WTC11 (cell line): ENCODE data around the gene POM121L2. TPM values are rescaled to one million over a fixed set of nuclear protein-coding genes. Genes with fewer than 3 reads are reported as not detected.

Experiments
- ATAC-seq: fragments of 200-7000 bp; cut with Tn5 transposase; 2 replicates; pipeline ENCODE4 v1.10.0; 2021; ENCODE audit warnings: mild to moderate bottlenecking, moderate library complexity
- CTCF ChIA-PET: fragments of 300-600 bp; sonication (Branson Sonifier 250); formaldehyde crosslinking; loops from one replicate; lab custom pipeline; 2021; ENCODE audit warnings: antibody characterized with exemption; lab: Charles Lee
- POLR2A ChIA-PET: fragments of 350-600 bp; sonication (Branson Sonifier 250); formaldehyde crosslinking; loops from one replicate; lab custom pipeline; 2021; ENCODE audit warnings: antibody characterized with exemption; lab: Charles Lee
- DNase-seq: peaks from one replicate; pipeline ENCODE4 v3.0.0; 2021; ENCODE audit warnings: low spot score
- H3K27ac Mint-ChIP-seq: 2 replicates; pipeline ENCODE4 v1.8.0; 2021; ENCODE audit warnings: mixed read lengths
- H3K27me3 Mint-ChIP-seq: 2 replicates; pipeline ENCODE4 v1.8.0; 2021; ENCODE audit warnings: low read depth, mild to moderate bottlenecking, moderate library complexity, mixed read lengths
- H3K36me3 Mint-ChIP-seq: 2 replicates; pipeline ENCODE4 v1.8.0; 2021; ENCODE audit warnings: mixed read lengths
- H3K4me1 Mint-ChIP-seq: 2 replicates; pipeline ENCODE4 v1.8.0; 2022; ENCODE audit warnings: mixed read lengths
- H3K4me3 Mint-ChIP-seq: 2 replicates; pipeline ENCODE4 v1.8.0; 2021; ENCODE audit warnings: mild to moderate bottlenecking, moderate library complexity, mixed read lengths
- H3K9me3 Mint-ChIP-seq: 2 replicates; pipeline ENCODE4 v1.8.0; 2021; ENCODE audit warnings: mixed read lengths
- CREM ChIP-seq: sonication (generic); formaldehyde crosslinking; IDR thresholded peaks from 2 replicates; pipeline ENCODE4 v1.8.1; 2022; ENCODE audit warnings: mild to moderate bottlenecking, missing genetic modification reagents, moderate library complexity
- FOXK1 ChIP-seq: sonication (generic); formaldehyde crosslinking; IDR thresholded peaks from 2 replicates; pipeline ENCODE4 v1.8.0; 2022; ENCODE audit warnings: mild to moderate bottlenecking, moderate library complexity, missing genetic modification reagents
- IRF2 ChIP-seq: sonication (generic); formaldehyde crosslinking; IDR thresholded peaks from 2 replicates; pipeline ENCODE4 v1.8.0; 2022; ENCODE audit warnings: low read depth, missing genetic modification reagents, borderline replicate concordance
- NFATC4 ChIP-seq: fragments of 250-450 bp; sonication (Bioruptor Pico); IDR thresholded peaks from 2 replicates; pipeline ENCODE4 v1.9.0; 2021; ENCODE audit warnings: mild to moderate bottlenecking
- OVOL2 ChIP-seq: fragments of 250-450 bp; sonication (Bioruptor Pico); IDR thresholded peaks from 2 replicates; pipeline ENCODE4 v1.9.0; 2021; ENCODE audit warnings: mild to moderate bottlenecking, borderline replicate concordance
- SP1 ChIP-seq: sonication (generic); formaldehyde crosslinking; conservative IDR thresholded peaks from 2 replicates; pipeline ENCODE4 v1.8.1; 2022; ENCODE audit warnings: missing genetic modification reagents
- TCF7 ChIP-seq: sonication (generic); formaldehyde crosslinking; IDR thresholded peaks from 2 replicates; pipeline ENCODE4 v1.8.0; 2022; ENCODE audit warnings: mild to moderate bottlenecking, low read depth, missing genetic modification reagents, moderate library complexity
- ZNF121 ChIP-seq: sonication (generic); formaldehyde crosslinking; IDR thresholded peaks from 2 replicates; pipeline ENCODE4 v1.8.0; 2023; ENCODE audit warnings: missing genetic modification reagents
- ZNF317 ChIP-seq: sonication (generic); formaldehyde crosslinking; IDR thresholded peaks from 2 replicates; pipeline ENCODE4 v1.8.1; 2023; ENCODE audit warnings: low read depth, mild to moderate bottlenecking, moderate library complexity, missing genetic modification reagents, borderline replicate concordance
- ZNF425 ChIP-seq: fragments of 250-450 bp; sonication (Bioruptor Pico); conservative IDR thresholded peaks from 2 replicates; pipeline ENCODE4 v1.9.0; 2021; ENCODE audit warnings: mild to moderate bottlenecking
- total RNA-seq: library from RNA; stranded (reverse); gene quantifications from 3 replicates; pipeline ENCODE4 v1.2.3, GENCODE V29; 2021
- TF ChIP-seq, protein P1 (sequence below): sonication (generic); formaldehyde crosslinking; IDR thresholded peaks from 2 replicates; pipeline ENCODE4 v1.8.1; 2023; ENCODE audit warnings: mild to moderate bottlenecking, missing genetic modification reagents
- TF ChIP-seq, protein P2 (sequence below): sonication (generic); formaldehyde crosslinking; conservative IDR thresholded peaks from 2 replicates; pipeline ENCODE4 v1.8.1; 2022; ENCODE audit warnings: mild to moderate bottlenecking, missing genetic modification reagents
- TF ChIP-seq, protein P3 (sequence below): fragments of 250-450 bp; sonication (Bioruptor Pico); IDR thresholded peaks from 2 replicates; pipeline ENCODE4 v2.1.2; 2022; ENCODE audit warnings: mild to moderate bottlenecking, moderate library complexity

POM121L2 gene
- total RNA-seq, 1 experiment from 2014 or later = 0.13 TPM

GRCh38 chr6:27275025-27275956 is 36.8 kb downstream of the POM121L2 start (continued):
- TF ChIP-seq, protein P1, sequence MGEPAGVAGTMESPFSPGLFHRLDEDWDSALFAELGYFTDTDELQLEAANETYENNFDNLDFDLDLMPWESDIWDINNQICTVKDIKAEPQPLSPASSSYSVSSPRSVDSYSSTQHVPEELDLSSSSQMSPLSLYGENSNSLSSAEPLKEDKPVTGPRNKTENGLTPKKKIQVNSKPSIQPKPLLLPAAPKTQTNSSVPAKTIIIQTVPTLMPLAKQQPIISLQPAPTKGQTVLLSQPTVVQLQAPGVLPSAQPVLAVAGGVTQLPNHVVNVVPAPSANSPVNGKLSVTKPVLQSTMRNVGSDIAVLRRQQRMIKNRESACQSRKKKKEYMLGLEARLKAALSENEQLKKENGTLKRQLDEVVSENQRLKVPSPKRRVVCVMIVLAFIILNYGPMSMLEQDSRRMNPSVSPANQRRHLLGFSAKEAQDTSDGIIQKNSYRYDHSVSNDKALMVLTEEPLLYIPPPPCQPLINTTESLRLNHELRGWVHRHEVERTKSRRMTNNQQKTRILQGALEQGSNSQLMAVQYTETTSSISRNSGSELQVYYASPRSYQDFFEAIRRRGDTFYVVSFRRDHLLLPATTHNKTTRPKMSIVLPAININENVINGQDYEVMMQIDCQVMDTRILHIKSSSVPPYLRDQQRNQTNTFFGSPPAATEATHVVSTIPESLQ (CRISPR knock-in tag) = no peak
- no peak for TF ChIP-seq TCF7
- TF ChIP-seq, protein P2, sequence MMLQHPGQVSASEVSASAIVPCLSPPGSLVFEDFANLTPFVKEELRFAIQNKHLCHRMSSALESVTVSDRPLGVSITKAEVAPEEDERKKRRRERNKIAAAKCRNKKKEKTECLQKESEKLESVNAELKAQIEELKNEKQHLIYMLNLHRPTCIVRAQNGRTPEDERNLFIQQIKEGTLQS (CRISPR knock-in tag) = no peak
- TF ChIP-seq CREM (CRISPR knock-in tag) = no peak
- no peak for TF ChIP-seq ZNF317 (CRISPR knock-in tag)
- TF ChIP-seq ZNF121 = 0 out of 2 replicates have a peak, but pooled peaks have one; percentile 48
- TF ChIP-seq OVOL2 (CRISPR knock-in tag) = no peak

GRCh38 chr6:27273783-27274182 is 38.3 kb downstream of the POM121L2 start:
- TF ChIP-seq, protein P3, sequence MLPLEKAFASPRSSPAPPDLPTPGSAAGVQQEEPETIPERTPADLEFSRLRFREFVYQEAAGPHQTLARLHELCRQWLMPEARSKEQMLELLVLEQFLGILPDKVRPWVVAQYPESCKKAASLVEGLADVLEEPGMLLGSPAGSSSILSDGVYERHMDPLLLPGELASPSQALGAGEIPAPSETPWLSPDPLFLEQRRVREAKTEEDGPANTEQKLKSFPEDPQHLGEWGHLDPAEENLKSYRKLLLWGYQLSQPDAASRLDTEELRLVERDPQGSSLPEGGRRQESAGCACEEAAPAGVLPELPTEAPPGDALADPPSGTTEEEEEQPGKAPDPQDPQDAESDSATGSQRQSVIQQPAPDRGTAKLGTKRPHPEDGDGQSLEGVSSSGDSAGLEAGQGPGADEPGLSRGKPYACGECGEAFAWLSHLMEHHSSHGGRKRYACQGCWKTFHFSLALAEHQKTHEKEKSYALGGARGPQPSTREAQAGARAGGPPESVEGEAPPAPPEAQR (CRISPR knock-in tag) = no peak
- TF ChIP-seq IRF2 (CRISPR knock-in tag) = no peak
- TF ChIP-seq ZNF425 (CRISPR knock-in tag) = no peak
- no peak for TF ChIP-seq FOXK1
- TF ChIP-seq SP1 (CRISPR knock-in tag) = no peak
- DNase-seq (no peak), ATAC-seq (no peak; the same call in 1 of the 2 replicates)
- H3K4me3 Mint-ChIP-seq = peak overlapping the region; percentile 47
- CTCF ChIA-PET = interaction anchor here (1.2 to 2.1 kb wide), 2 partner anchors 22 to 479 kb away, joined by 3 to 13 read pairs; no protein-coding TSS in a partner anchor
- H3K27me3 Mint-ChIP-seq = peaks cover 30% of the 10 kb centered on the region
- H3K36me3 Mint-ChIP-seq = no peaks in the 10 kb centered on the region
- POLR2A ChIA-PET = interaction anchor here (0.6 to 1.7 kb wide), 2 partner anchors 22 to 53 kb away, joined by 3 to 4 read pairs; no protein-coding TSS in a partner anchor
- H3K27ac Mint-ChIP-seq = no peak overlapping the region
- H3K9me3 Mint-ChIP-seq = no peaks in the 10 kb centered on the region
- peaks cover 9% of the 10 kb centered on the region for H3K4me1 Mint-ChIP-seq

GRCh38 chr6:27268803-27269202 is 43.3 kb downstream of the POM121L2 start:
- peaks cover 34% of the 10 kb centered on the region for H3K27me3 Mint-ChIP-seq
- no peak overlapping the region for H3K27ac Mint-ChIP-seq
- CTCF ChIA-PET = no interaction called here
- POLR2A ChIA-PET = no interaction called here
- DNase-seq = no peak
- no peaks in the 10 kb centered on the region for H3K9me3 Mint-ChIP-seq
- H3K36me3 Mint-ChIP-seq = no peaks in the 10 kb centered on the region
- H3K4me3 Mint-ChIP-seq = no peak overlapping the region
- peaks cover 7% of the 10 kb centered on the region for H3K4me1 Mint-ChIP-seq
- TF ChIP-seq NFATC4 = no peak
- ATAC-seq = no peak
